ENCODE results near the gene CBX5. TPM values are rescaled to one million over a fixed set of nuclear protein-coding genes. Genes with fewer than 3 reads are reported as not detected.
A peak's percentile ranks its signal among the peaks of the same experiment; 100 is the strongest.

Gene CBX5
- total RNA-seq, 1 experiment from 2014 or later, result 130 TPM

DNA sequence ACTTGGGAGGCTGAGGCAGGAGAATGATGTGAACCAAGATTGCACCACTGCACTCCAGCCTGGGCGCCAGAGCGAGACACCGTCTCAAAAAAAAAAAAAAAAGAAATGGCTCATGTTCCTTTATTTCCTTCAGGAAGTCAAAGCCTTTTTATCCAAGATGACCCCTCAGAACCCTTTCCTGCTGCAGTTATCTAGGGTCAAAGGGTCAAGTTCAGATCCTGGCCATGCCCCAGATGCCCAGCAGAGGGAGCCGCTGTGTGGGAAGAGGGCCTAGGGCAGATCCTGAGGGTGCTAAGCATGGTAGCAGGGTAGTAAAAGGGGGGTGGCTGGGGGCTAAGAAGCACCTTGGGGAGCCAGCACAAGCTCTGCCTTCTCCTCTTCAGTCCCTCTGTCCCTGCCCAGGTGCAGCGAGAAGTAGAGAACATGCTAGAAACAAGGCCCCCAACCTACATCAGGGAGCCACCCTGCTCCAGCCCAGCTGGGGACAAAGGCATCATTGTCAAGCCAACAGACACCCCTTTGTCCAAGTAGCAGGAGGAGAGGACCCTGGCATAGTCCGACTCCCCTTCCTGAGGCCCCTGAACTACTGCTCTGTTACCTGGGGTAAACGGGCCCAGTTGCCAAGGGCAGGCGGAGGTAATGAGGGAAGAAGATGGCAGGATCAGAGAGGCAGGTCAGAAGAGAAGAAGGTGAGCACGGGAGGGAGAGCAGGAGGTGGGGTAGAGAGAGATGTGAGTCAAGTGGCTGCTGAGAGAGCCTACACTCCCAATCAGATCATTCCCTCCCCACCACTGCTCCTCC is 14.4 kb upstream of the CBX5 start:
- Histone ChIP-seq H3K4me1 (ENCODE audit: control insufficient read depth, insufficient read depth, low read length) (no peaks in the 10 kb centered on the region), H3K27me3 (ENCODE audit: control insufficient read depth, insufficient read depth, low read length) (peaks cover 3% of the 10 kb centered on the region; the same call in 1 of the 2 replicates), H3K9me3 (ENCODE audit: control insufficient read depth, insufficient read depth, low read depth, low read length) (no peaks in the 10 kb centered on the region), H3K27ac (ENCODE audit: low read length) (no peak overlapping the region), H3K4me3 (ENCODE audit: low read depth in 2 of 2, low read length in 2 of 2) (no peak overlapping the region), H3K36me3 (ENCODE audit: control insufficient read depth, insufficient read depth, low read length) (no peaks in the 10 kb centered on the region)
- ATAC-seq (peak; percentile 32), DNase-seq (ENCODE audit: low read depth, low spot score) (no peak)
- TF ChIP-seq POLR2AphosphoS5 (IDR thresholded peaks at IDR 0.05; ENCODE audit: low read depth, low read length) (no peak), SIN3A (IDR thresholded peaks at IDR 0.05; ENCODE audit: borderline replicate concordance, insufficient read depth, low read depth, low read length) (no peak), TCF7L2 (IDR thresholded peaks at IDR 0.05; ENCODE audit: low read depth, low read length) (no peak)
- TF ChIP-seq, protein P1, sequence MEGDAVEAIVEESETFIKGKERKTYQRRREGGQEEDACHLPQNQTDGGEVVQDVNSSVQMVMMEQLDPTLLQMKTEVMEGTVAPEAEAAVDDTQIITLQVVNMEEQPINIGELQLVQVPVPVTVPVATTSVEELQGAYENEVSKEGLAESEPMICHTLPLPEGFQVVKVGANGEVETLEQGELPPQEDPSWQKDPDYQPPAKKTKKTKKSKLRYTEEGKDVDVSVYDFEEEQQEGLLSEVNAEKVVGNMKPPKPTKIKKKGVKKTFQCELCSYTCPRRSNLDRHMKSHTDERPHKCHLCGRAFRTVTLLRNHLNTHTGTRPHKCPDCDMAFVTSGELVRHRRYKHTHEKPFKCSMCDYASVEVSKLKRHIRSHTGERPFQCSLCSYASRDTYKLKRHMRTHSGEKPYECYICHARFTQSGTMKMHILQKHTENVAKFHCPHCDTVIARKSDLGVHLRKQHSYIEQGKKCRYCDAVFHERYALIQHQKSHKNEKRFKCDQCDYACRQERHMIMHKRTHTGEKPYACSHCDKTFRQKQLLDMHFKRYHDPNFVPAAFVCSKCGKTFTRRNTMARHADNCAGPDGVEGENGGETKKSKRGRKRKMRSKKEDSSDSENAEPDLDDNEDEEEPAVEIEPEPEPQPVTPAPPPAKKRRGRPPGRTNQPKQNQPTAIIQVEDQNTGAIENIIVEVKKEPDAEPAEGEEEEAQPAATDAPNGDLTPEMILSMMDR (IDR thresholded peaks at IDR 0.05), result peak; percentile 89
- TF ChIP-seq, protein P2, sequence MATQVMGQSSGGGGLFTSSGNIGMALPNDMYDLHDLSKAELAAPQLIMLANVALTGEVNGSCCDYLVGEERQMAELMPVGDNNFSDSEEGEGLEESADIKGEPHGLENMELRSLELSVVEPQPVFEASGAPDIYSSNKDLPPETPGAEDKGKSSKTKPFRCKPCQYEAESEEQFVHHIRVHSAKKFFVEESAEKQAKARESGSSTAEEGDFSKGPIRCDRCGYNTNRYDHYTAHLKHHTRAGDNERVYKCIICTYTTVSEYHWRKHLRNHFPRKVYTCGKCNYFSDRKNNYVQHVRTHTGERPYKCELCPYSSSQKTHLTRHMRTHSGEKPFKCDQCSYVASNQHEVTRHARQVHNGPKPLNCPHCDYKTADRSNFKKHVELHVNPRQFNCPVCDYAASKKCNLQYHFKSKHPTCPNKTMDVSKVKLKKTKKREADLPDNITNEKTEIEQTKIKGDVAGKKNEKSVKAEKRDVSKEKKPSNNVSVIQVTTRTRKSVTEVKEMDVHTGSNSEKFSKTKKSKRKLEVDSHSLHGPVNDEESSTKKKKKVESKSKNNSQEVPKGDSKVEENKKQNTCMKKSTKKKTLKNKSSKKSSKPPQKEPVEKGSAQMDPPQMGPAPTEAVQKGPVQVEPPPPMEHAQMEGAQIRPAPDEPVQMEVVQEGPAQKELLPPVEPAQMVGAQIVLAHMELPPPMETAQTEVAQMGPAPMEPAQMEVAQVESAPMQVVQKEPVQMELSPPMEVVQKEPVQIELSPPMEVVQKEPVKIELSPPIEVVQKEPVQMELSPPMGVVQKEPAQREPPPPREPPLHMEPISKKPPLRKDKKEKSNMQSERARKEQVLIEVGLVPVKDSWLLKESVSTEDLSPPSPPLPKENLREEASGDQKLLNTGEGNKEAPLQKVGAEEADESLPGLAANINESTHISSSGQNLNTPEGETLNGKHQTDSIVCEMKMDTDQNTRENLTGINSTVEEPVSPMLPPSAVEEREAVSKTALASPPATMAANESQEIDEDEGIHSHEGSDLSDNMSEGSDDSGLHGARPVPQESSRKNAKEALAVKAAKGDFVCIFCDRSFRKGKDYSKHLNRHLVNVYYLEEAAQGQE (IDR thresholded peaks at IDR 0.05; ENCODE audit: insufficient read depth in 1 of 2, low read depth in 2 of 2, low read length in 1 of 2), result no peak
- no TSS peak for BruUV-seq (replicated peaks)
- in situ Hi-C loops (cut with HindIII; ENCODE audit: low pct_unique_long_range_greater_than_20kb, low sequenced_read_pairs) (no loop called here), intact Hi-C loops (cut with micrococcal nuclease; ENCODE audit: unreplicated experiment) (no loop called here)
- ChIA-PET CTCF (interaction anchor here (0.8 to 2.7 kb wide), 3 partner anchors 30 to 76 kb away, joined by 3 to 23 read pairs (median 4); partner anchors contain the start of gene COPZ1), POLR2A (no interaction called here)

DNA sequence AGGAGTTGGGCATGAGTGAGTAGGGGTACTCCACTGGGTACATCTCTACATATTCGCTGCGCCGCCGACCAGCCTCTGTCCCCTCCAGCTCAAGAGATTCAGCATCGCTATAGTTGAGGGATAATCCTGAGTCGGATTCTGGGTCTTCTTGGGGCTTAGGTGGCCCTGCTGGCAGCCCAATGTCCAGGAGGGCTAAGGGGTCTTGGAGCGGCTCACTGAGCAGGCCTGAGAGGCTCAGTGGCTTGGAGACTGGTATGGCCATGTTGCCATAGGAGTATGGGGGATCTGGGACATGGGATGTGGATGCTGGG is 13.0 kb upstream of the CBX5 start:
- TF ChIP-seq, protein P2 (IDR thresholded peaks at IDR 0.05; ENCODE audit: insufficient read depth in 1 of 2, low read depth in 2 of 2, low read length in 1 of 2), result no peak
- no peak for TF ChIP-seq POLR2AphosphoS5 (IDR thresholded peaks at IDR 0.05; ENCODE audit: low read depth, low read length)
- TF ChIP-seq TCF7L2 (IDR thresholded peaks at IDR 0.05; ENCODE audit: low read depth, low read length), result no peak
- TF ChIP-seq, protein P1 (IDR thresholded peaks at IDR 0.05), result no peak
- TF ChIP-seq SIN3A (IDR thresholded peaks at IDR 0.05; ENCODE audit: borderline replicate concordance, insufficient read depth, low read depth, low read length), result no peak
- no peak overlapping the region for H3K27ac ChIP-seq (ENCODE audit: low read length)

More for the DNA sequence above, 13.0 kb upstream of the CBX5 start:
- CTCF ChIA-PET, result interaction anchor here (1.0 to 2.7 kb wide), 2 partner anchors 32 to 44 kb away, joined by 4 to 23 read pairs; partner anchors contain the start of gene COPZ1
- ATAC-seq (no peak), DNase-seq (ENCODE audit: low read depth, low spot score) (no peak)
- no peaks in the 10 kb centered on the region for H3K9me3 ChIP-seq (ENCODE audit: control insufficient read depth, insufficient read depth, low read depth, low read length)
- no TSS peak for BruUV-seq (replicated peaks)
- in situ Hi-C loops (cut with HindIII; ENCODE audit: low pct_unique_long_range_greater_than_20kb, low sequenced_read_pairs) (no loop called here), intact Hi-C loops (cut with micrococcal nuclease; ENCODE audit: unreplicated experiment) (no loop called here)
- H3K27me3 ChIP-seq (ENCODE audit: control insufficient read depth, insufficient read depth, low read length), result no peaks in the 10 kb centered on the region
- no peaks in the 10 kb centered on the region for H3K36me3 ChIP-seq (ENCODE audit: control insufficient read depth, insufficient read depth, low read length)
- POLR2A ChIA-PET, result interaction anchor here (1.3 kb wide), 1 partner anchor 12 kb away, joined by 3 read pairs; no protein-coding TSS in a partner anchor
- H3K4me1 ChIP-seq (ENCODE audit: control insufficient read depth, insufficient read depth, low read length), result peaks cover under 1% of the 10 kb centered on the region; the same call in 1 of the 2 replicates
- H3K4me3 ChIP-seq (ENCODE audit: low read depth in 2 of 2, low read length in 2 of 2), result no peak overlapping the region
